Measurements from ENCODE around the gene HDAC5.

HDAC5 gene

DNA sequence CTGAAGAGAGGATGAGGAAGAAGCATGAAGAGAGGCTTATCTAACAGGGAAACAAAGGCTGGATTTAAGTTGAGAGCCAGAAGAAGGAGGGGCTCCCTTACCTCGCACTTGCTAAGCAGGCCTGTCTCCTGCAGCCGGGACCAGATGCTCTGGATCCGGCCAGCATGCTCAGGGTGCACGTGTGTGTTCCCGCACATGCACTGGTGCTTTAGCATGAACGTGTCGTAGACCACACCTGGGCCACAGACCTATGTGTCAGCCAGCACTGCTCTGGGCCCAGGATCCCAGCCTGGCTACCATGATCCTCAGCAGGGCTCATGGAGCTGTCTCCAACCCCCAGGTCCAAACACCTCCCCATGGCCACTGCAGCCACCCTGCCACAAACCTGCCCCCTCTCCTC lies 38.5 kb downstream of the HDAC5 start:
- DNase-seq, result no peak

DNA sequence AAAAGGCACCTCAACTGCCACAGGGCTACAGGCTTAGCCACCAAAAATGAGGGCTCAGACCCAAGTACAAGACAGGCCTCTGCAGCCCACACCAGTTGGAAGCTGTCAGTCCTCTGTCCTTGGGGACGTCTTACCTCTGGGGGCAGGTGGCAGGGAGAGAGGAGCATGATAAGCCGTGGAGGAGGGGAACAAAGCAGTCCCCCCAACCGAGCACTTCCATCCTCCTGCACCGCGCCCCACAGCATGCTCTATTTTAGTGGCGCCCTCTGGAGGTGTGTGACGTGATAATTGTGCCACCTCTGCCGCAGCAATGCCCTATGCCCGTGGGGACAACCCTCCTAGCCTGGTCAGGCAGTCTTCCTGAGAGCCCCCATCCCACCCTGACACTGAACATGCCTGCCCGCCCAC lies 39.3 kb downstream of the HDAC5 start:
- DNase-seq, result peak; percentile 77

DNA sequence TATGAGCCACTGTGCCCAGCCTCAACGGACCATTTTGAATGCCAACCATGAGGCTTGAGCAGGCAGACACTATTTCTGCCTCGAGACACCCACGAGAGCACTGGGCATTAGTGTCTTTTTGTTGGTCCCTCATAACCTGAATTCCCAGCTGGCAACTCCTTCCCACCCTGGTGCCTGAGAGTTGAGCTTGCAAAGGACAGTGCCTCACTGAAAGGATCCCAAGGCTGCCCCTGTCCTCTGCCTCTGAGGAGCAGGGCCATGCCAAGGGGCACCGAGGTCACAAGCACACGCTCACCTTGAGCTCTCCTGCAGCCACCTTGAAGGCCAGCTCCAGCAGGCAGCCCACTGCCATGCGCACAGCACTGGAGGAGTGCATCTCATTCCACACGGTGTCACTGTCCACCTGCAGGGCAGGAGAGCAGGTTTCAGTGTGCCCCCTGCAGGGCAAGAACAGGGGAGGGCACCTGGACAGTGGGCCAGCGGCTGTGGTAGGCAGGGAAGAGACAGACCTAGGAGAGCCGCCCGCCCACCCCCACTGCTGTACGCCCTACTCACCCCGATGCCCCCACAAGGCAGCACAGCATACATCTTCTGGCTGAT lies 40.1 kb downstream of the HDAC5 start:
- DNase-seq, result no peak

DNA sequence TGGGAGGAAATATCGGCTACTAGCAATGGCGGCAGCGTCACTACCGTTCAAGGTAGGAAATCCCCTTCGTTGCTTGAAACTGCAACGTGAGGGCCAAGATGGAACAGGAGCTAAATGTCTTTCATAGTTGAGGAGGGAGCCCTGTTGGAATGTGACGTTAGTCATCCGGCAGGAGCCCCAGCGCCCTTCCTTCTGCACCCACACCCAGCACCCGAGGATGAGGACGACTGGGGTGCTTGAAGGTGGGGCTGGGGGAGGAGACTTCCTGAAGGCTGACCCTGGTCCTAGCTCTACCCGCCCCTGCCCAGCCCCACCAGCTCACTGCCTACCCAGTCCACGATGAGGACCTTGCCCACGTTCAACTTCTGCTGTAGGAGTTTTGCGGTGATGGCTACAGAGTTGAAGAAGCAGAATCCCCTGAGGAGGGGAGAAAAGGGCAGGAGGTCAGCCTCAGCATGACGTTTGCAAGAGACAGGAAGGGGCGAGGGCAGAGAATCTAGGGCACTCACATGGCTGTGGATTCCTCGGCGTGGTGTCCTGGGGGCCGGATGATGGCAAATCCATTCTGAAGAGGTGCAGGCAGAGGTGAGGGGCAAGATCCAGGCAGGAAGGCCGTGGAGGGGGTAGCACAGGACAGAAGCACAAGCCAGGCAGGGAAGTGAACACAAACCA lies 41.0 kb downstream of the HDAC5 start:
- DNase-seq, result no peak

DNA sequence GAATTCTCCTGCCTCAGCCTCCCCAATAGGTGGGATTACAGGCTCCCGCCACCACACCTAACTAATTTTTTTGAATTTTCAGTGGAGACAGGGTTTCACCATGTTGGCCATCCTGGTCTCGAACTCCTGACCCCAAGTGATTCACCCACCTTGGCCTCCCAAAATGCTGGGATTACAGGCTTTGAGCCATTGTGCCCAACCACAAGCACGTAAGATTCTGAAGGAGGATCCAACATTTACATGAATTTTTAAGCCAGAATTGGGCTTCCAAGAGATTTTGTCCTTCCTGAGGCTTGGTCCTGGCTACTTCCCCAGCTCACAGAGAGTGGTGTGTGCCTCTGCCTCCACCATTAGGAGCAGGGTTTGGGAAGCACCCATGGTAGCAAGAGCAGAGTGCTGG lies 41.8 kb downstream of the HDAC5 start:
- DNase-seq, result no peak

DNA sequence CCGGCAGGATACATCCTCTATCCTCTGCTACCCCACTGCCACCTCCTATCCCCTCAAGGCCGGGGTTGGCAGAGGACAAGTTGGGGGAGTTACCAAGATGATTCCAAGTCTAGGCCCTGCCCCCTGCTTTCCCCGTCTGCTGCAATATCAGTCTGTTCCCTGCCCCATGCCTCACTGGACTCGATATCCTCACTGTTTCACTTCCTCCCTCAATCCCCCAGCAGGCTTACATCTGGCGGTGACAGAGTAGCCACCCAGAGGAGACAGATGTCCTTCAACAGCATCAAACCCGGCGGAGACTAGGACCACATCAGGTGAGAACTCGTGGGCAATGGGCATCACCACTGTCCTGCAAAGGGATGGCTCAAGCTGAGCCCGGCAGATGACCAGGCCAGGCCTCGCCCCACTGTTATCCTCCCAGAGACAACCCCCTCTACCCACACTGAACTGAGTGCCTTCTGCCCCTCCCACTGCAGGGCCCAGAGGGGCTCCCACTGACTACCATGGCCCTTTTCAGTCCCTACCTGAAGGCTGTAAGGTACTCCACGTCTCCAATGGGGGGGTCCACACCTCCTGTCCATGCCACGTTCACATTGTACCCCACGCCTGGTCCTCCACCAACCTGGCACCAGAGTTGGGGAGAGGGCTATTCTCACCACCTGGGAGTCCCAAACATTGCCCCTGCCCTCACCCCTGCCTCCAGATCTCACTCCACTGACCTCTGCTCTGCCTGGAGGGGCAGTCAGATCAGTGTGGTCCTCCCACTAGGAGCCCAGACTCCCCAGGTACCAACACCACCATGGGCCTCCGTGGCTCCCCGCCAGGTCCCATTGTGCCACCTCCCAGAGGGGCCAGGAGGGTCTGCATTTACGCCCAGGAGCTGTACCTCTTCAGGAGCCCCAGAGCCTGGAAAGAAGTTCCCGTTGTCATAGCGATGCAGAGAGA lies 43.3 kb downstream of the HDAC5 start:
- DNase-seq, result no peak

DNA sequence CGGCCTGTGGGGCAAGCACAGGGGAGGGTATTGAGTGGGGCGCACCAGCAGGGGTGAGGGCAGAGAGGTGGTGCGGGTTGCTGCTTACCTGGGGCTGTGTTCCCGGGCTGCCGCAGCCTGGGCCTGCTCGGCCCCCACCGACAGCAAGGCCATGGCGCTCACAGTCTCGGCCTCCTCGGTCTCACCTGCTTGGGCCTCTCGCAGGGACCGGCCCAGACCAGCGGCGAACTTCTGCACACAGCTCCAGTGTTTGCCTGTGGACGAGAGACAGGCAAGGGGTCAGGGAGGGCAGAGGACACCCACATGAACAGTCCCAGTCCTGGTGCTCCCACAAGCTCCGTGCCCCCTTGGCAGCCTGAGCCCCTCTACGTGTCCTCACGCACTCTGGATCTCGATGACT lies 45.0 kb downstream of the HDAC5 start:
- no peak for DNase-seq

DNA sequence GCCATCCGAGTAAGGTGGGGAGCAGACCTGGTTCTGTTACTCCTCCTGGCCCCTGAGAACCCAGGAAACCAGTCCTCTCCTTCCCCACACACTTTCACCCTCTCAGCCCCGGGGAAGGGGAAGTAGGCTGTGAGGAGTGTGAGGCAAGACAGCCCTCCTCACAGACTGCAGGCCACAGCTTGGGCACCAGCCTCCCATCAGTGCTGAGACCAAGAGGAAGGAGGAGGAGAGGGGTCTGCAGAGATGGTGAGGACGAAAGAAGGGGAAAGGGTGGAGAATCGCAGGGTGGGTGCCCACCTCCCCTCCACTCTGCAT lies 45.9 kb downstream of the HDAC5 start:
- DNase-seq, result no peak

DNA sequence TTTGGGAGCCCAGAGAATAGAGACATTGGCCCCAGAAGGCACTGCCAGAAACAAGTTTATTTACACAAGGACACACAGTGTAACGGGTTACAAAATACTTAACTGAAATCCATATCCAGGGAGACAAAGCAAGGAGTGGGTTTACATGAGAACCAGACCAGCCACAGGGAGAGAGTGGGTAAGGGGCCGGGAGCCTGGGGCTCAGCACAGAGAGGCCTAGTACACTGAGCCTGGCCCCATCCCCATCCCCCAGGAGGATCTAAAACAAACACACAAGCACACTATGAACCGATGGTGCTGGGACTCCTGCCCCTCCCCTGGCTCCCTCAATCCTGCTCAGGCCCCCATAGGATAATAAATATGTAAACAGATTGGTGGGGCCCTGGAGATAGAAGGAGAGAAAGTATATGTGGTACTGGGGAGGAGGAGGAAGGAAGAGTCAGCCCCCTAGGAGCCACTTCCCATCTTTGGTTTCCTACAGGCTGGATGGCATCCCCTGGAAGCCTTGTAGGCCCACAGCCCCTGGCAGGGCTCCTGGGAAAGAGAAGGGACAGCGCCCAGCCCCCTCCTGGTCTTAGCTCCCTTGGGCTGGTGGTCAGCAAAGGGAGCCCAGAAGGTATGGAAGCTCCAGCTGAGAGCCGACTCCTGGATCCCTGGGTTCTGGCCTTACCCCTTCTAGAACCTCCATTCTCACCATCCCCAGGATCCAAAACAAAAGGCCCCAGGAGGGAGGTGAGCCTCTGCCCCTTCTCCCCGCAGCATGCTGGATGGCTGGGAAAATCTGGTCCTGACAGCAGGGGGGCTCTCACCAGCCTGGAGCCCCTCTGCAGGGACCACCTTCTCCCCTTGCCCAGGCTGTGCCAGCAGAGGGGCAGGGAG lies 46.5 kb downstream of the HDAC5 start:
- DNase-seq, result no peak

DNA sequence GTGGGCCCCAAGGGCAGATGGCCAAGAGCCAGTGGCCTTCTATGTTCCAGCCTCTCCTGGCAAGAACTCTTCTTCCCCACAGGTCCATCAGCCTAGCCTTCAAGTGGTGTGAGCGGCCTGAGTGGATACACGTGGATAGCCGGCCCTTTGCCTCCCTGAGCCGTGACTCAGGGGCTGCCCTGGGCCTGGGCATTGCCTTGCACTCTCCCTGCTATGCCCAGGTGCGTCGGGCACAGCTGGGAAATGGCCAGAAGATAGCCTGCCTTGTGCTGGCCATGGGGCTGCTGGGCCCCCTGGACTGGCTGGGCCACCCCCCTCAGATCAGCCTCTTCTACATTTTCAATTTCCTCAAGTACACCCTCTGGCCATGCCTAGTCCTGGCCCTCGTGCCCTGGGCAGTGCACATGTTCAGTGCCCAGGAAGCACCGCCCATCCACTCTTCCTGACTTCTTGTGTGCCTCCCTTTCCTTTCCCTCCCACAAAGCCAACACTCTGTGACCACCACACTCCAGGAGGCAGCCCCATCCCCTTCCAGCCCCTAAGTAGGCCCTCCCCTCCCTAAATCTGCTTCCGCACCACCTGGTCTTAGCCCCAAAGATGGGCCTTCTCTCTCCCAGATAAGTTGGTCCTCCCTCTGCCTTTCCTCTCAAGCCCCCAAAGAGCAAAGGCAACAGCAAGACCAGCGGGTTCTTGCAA lies 47.7 kb downstream of the HDAC5 start:
- no peak for DNase-seq

DNA sequence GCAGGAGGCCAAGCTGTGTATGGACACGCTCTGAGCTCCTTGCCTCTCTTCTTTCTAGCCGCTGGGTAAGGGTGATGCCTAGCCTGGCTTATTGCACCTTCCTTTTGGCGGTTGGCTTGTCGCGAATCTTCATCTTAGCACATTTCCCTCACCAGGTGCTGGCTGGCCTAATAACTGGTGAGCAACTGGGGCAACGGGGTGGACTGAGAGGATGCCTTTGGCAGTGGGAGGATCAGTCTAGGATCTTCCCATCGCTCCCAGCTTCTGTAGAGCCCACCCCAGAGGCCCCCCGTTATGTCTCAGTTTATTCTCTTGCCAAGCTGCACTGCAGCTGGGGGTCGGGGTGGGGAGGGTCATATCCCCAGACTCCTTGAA lies 48.5 kb downstream of the HDAC5 start:
- DNase-seq, result no peak

DNA sequence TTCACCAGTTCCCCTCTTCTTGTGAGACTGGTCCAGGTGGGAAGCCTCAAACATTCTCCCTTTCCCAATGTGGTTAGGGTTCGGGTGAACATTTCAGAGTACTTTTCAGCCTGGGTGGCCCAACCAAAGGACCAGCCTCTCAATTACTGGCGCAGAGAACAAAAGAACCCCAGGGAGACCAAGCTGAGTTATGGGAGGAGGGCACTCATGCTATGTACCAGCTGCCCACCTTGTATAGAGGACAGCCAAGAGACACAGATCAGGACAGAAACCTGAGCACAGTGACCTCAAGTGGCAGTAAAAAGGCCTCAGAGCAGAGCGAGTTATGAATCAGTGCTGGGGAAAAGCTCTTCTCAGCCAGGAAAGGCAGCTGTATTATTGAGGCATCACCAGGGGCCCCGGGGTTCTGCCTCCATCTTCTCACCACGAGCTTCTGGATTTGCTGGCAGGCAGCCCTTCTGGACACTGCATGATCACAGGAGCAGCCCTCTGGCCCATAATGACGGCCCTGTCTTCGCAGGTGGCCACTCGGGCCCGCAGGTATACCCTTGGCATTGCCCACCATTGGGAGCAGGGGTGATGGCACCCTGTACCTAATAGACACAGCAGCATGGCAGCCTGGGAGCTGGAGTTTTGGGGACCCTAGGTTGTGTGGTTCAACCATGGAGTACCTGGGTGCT lies 49.1 kb downstream of the HDAC5 start:
- DNase-seq, result no peak

DNA sequence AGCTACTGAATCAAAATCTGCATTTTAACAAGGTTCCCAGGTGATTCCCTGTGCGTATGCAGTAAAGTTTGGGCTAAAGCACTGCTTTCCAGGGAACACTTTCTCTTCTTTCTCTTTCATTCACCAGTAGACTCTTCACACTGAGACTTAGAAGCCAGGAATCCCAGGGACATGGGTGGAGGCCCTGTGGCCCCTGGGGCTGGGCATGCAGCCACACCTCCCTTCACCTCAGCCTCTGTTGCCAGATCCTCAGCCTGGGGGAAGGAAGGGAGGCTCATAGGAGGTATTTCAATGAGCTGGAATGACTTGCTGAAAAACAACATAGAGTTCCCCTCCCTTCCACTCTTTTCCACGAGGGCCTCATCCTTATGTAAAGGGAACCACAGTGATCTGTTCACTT lies 51.7 kb downstream of the HDAC5 start:
- DNase-seq, result no peak

DNA sequence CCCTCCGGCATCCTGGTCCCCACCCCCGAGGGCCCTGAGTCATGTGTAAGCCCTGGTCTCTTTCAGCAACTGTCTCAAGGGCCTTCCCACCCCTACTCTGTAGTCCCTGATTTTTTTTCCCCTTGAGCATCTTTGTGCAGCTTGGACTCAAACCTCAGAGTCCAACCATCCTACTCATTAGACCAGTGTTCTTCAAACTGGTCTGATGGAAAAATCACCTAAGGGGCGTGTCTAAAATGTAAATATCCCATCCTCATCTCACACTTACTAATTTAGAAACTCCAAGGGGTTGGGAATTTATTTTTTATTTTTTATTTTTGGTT lies 52.3 kb downstream of the HDAC5 start:
- no peak for DNase-seq

DNA sequence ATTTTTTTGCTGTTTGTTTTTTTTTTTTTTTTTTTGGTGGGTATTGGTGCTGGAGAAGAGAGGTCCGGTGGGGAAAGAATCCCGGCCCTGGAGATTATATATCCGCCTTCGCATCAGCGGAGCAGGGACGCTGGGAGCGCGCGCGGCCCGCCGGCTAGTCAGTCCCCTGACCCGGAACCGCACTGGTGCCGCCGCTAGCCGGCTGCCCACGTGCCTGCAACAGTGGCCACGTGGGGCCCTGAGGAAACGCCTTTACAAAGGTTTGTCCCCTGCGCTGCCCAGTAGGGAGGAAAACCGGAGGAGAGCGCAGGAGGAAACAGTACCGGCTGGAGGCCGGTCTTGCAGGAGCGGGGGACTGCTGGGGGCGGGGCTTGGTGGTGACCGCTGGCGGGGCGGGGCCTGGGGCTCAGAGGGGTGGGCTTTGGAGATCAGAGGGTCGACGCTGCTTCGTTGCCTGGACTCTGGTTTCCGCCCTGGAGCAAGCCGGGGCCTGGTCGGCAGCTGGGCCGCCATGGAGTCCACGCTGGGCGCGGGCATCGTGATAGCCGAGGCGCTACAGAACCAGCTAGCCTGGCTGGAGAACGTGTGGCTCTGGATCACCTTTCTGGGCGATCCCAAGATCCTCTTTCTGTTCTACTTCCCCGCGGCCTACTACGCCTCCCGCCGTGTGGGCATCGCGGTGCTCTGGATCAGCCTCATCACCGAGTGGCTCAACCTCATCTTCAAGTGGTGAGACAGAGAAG lies 52.8 kb downstream of the HDAC5 start, which contains the start of gene G6PC3:
Gene G6PC3 (plus strand): TSS at position 281 of the 743 bp plus-strand sequence. CDS start 231 bp downstream, at position 512.
- DNase-seq, result peak; percentile 93

DNA sequence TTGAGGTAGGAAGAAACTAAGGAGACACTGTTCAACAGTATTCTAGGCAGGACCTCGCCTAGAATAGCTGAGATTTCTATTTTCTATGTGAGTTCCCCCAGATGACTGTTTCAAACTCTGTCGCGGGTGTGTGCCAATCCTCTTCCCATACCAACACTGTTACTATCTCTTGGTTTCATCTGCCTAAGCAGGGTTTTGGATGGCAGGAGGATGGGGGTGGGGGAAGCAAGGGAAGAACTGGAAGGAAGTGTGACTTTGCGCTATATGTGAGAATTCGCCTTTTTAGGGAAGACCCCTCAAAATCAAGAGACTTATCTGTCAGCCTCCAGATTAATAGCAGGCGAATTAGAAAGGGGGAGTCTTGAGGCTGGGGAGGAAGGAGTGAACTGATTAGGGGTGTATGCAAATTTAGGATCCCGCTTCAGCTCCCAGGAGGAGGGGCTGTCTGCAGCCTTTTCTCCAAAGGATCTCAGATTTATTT lies 53.4 kb downstream of the HDAC5 start:
- no peak for DNase-seq

DNA sequence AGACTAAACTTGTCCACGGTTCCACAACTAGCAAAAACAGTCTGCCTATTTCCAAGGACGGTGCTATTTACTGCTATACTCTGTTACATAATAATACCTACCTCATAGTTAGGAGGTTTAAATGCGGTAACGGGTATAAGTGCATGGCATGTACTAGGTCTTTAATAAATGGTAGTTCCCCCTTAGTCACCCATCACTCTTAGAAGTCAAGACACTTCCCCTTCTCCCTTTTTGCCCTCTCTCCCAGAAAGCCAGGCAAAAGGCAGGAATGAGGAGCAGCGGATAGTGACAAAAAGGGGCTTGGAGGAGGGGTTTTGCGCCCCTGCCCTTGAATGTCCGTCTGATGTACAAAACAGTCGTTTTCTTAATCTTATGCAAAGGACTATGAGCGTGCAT lies 55.9 kb downstream of the HDAC5 start:
- DNase-seq, result no peak

DNA sequence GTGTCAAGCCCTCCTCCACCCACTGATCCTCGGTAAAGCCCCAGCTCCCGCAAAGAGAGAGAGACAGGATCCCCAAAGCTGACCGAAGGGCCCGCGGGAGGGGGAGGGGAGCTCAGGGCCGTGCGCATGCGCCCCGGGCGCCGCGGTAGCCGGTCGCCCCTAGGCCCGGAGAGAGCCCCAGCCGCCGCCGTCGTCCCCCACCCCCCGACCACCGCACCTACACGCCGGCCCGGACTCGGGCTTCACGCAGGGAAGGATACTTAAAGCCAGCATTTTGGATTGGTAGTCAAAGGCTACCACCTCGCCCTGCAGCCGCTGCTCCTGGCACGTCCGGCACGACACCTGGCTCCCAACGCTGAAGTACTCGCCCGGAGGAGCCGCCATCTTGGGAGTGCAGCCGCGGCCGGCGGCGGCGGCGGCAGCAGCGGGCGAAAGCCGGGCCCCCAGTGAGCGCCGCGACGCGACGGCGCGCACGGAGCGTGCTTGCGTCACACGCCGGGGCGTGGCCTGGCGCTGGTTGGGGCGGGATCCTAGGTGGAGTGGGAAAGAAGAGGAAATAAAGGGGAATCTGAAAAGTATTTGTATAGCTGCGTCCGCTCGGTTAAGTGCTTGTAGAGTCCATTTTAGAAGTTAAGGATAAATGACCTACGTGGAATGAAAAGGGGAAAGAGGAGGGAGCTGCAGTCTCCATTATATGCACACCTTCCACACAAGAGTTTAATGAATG lies 57.1 kb downstream of the HDAC5 start, which contains the start of gene LSM12:
Gene LSM12 (minus strand): TSS at position 468 of the 727 bp plus-strand sequence. CDS start 84 bp downstream, at position 384.
- peak; percentile 98 for DNase-seq

DNA sequence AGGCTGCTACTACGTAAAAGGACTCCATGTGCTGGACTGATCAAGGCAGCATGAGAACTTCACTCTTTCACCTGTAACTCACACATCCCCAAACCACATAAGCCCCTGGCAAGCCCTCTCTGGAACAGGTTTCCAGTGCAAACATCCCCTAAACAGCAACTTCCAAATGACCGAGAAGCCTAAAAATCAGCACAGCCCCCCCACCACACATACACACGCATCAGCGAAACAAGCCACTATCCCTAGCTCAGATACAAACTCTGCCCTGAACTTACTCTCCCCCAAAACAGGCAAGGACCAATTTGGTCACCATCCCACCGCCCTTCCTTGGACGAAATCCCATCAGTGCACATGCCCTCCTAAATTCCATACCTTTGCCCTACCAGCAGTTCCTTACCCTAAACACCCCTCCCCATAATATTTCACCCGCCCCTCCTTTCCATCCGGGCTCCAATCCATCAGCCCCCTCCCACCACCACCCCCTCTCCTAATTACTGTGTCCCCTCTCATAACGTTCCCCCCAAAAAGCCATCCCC lies 57.7 kb downstream of the HDAC5 start:
- peak; percentile 63 for DNase-seq

Measured in activated CD8-positive, alpha-beta memory T cell treated with anti-CD3 and anti-CD28 coated beads, Interleukin-2, amount 50 U/mL, for 48 hours (primary cell).